ENCODE measurements around the gene BEGAIN. TPM values are rescaled to one million over a fixed set of nuclear protein-coding genes. Genes with fewer than 3 reads are reported as not detected.

BEGAIN gene
- total and polyA plus RNA-seq, 7 donors, result 0.08 to 1.0 (median 0.48) TPM; not detected in 1

GRCh38 chr14:100531152-100532121, 55.8 kb downstream of the BEGAIN start:
- TF ChIP-seq CTCF (IDR thresholded peaks at IDR 0.05), result no peak
- intact Hi-C loops (cut with DNase I), result no loop called here
- no peaks in the 10 kb centered on the region for H3K4me1 ChIP-seq
- H3K4me3 ChIP-seq, result no peak overlapping the region
- H3K27ac ChIP-seq, result no peak overlapping the region
- H3K36me3 ChIP-seq (ENCODE audit: insufficient read depth in 1 of 2, low read depth in 1 of 2), result peaks cover 4 to 18% of the 10 kb centered on the region in 2 donors
- ATAC-seq, result no peak
- no peaks in the 10 kb centered on the region for H3K27me3 ChIP-seq (ENCODE audit: insufficient read depth in 3 of 3, low read length in 2 of 3)
- WGBS, 3 donors, result 92 to 95% (median 93%) methylated on average over 14 to 16 of the region's 16 CpGs
- DNase-seq, result peak in 1 of 2 donors; percentile 44
- H3K9me3 ChIP-seq, result no peaks in the 10 kb centered on the region

- ATAC-seq (no peak), DNase-seq (peak in 1 of 2 donors; percentile 49)
- 93 to 97% (median 94%) methylated on average over 11 to 13 of the region's 13 CpGs for WGBS, 3 donors
- no peaks in the 10 kb centered on the region for H3K4me1 ChIP-seq
- TF ChIP-seq CTCF (IDR thresholded peaks at IDR 0.05), result no peak
- no peaks in the 10 kb centered on the region for H3K9me3 ChIP-seq
- H3K4me3 ChIP-seq, result no peak overlapping the region
- H3K27ac ChIP-seq, result no peak overlapping the region
- intact Hi-C loops (cut with DNase I), result no loop called here
- H3K36me3 ChIP-seq (ENCODE audit: insufficient read depth in 1 of 2, low read depth in 1 of 2), result peaks cover 4 to 20% of the 10 kb centered on the region in 2 donors
- no peaks in the 10 kb centered on the region for H3K27me3 ChIP-seq (ENCODE audit: insufficient read depth in 3 of 3, low read length in 2 of 3)
These were observed 56.7 kb downstream of the BEGAIN start for GRCh38 chr14:100530270-100531072.

- Histone ChIP-seq H3K4me1 (no peaks in the 10 kb centered on the region), H3K27me3 (ENCODE audit: insufficient read depth in 3 of 3, low read length in 2 of 3) (no peaks in the 10 kb centered on the region), H3K4me3 (no peak overlapping the region), H3K27ac (no peak overlapping the region), H3K9me3 (no peaks in the 10 kb centered on the region), H3K36me3 (ENCODE audit: insufficient read depth in 1 of 2, low read depth in 1 of 2) (peaks cover 4 to 20% of the 10 kb centered on the region in 2 donors)
- DNase-seq (peak in 1 of 2 donors; percentile 50), ATAC-seq (no peak)
- WGBS, 3 donors, result 93 to 97% (median 96%) methylated on average over 21 of the region's 21 CpGs
- intact Hi-C loops (cut with DNase I), result no loop called here
- no peak for TF ChIP-seq CTCF (IDR thresholded peaks at IDR 0.05)
These were observed 57.6 kb downstream of the BEGAIN start for GRCh38 chr14:100529561-100530031.

GRCh38 chr14:100528962-100529560, 58.2 kb downstream of the BEGAIN start:
- H3K27ac ChIP-seq, result no peak overlapping the region
- intact Hi-C loops (cut with DNase I), result no loop called here
- DNase-seq (no peak), ATAC-seq (no peak)
- TF ChIP-seq CTCF (IDR thresholded peaks at IDR 0.05), result no peak
- no peak overlapping the region for H3K4me3 ChIP-seq
- H3K27me3 ChIP-seq (ENCODE audit: insufficient read depth in 3 of 3, low read length in 2 of 3), result no peaks in the 10 kb centered on the region
- no peaks in the 10 kb centered on the region for H3K4me1 ChIP-seq
- H3K36me3 ChIP-seq (ENCODE audit: insufficient read depth in 1 of 2, low read depth in 1 of 2), result peaks cover 4 to 20% of the 10 kb centered on the region in 2 donors
- 92 to 94% (median 94%) methylated on average over 10 of the region's 10 CpGs for WGBS, 3 donors
- H3K9me3 ChIP-seq, result no peaks in the 10 kb centered on the region

All from psoas muscle (tissue), 8 donors.